Endothelial cell of umbilical vein (primary cell): ENCODE measurements around the gene ZSCAN25. TPM values are rescaled to one million over a fixed set of nuclear protein-coding genes. Genes with fewer than 3 reads are reported as not detected.

ENCODE experiments used
- BruUV-seq: library from RNA; stranded (reverse); fragments of 400-500 nt; replicated peaks from 2 replicates; lab custom pipeline; 2021; lab: Mats Ljungman, UMichigan
- CTCF ChIA-PET: fragments of 300-600, 350-600 bp; sonication (Branson Sonifier 250); formaldehyde crosslinking; loops from one replicate; lab custom pipeline; 2021; ENCODE audit warnings: antibody characterized with exemption, inconsistent platforms; lab: Charles Lee
- POLR2A ChIA-PET: fragments of 300-600, 350-600 bp; sonication (Branson Sonifier 250); formaldehyde crosslinking; loops from one replicate; lab custom pipeline; 2021; ENCODE audit warnings: antibody characterized with exemption, inconsistent platforms; lab: Charles Lee
- DNase-seq: peaks from one replicate; pipeline ENCODE4 v3.0.0-alpha.2; 2011; ENCODE audit warnings: low read depth, low spot score
- FAIRE-seq: peaks from 2 replicates; lab custom pipeline; 2011; peaks lifted over from hg19 to GRCh38; lab: Jason Lieb, UNC
- H2AFZ ChIP-seq: 2 replicates; pipeline ENCODE4 v1.6.0; 2012; ENCODE audit warnings: low read depth, low read length, control low read depth, inconsistent platforms
- H3K27ac ChIP-seq: 2 replicates; pipeline ENCODE4 v1.5.1; 2011; ENCODE audit warnings: low read depth, mild to moderate bottlenecking, control low read depth, low read length, moderate library complexity; ENCODE audit not compliant: insufficient read depth
- H3K27me3 ChIP-seq, 2 experiments: 2 replicates each; pipeline versions ENCODE4 v1.6.0 to v1.6.1; 2011; ENCODE audit warnings: low read length in 2 of 2, mixed read lengths in 1 of 2; ENCODE audit not compliant: control insufficient read depth in 2 of 2, insufficient read depth in 2 of 2
- H3K36me3 ChIP-seq, 2 experiments: 2 replicates in 1 of 2; 3 replicates in 1 of 2; pipeline ENCODE4 v1.5.1; 2011; ENCODE audit warnings: low read length in 2 of 2, mild to moderate bottlenecking in 1 of 2, moderate library complexity in 1 of 2; ENCODE audit not compliant: control insufficient read depth in 2 of 2, insufficient read depth in 2 of 2; ENCODE audit errors: extremely low read depth in 1 of 2
- H3K4me1 ChIP-seq: 3 replicates; pipeline ENCODE4 v1.5.1; 2011; ENCODE audit warnings: mild to moderate bottlenecking, low read length; ENCODE audit not compliant: control insufficient read depth, insufficient read depth; ENCODE audit errors: extremely low read depth
- H3K4me2 ChIP-seq: 2 replicates; pipeline ENCODE4 v1.6.1; 2011; ENCODE audit warnings: low read length, control low read depth, mixed read lengths; ENCODE audit not compliant: insufficient read depth
- H3K4me3 ChIP-seq, 3 experiments: fragments of 200-600 bp in 1 of 3; sonication (generic), shearing (Covaris generic) in 1 of 3; replicated peaks in 1 of 3; 2 replicates each; pipeline ENCODE4 v1.5.1; 2011 to 2016; ENCODE audit warnings: control low read depth in 3 of 3, low read length in 3 of 3, mild to moderate bottlenecking in 2 of 3, inconsistent platforms in 1 of 3, low read depth in 1 of 3, moderate library complexity in 1 of 3; ENCODE audit not compliant: insufficient read depth in 1 of 3
- H3K79me2 ChIP-seq: 2 replicates; pipeline ENCODE4 v1.6.0; 2012; ENCODE audit warnings: low read length, inconsistent platforms; ENCODE audit not compliant: control insufficient read depth, insufficient read depth
- H3K9ac ChIP-seq: replicated peaks from 2 replicates; pipeline ENCODE3; 2011; ENCODE audit warnings: low read length, control low read depth; ENCODE audit not compliant: insufficient read depth; ENCODE audit errors: extremely low read depth
- H3K9me1 ChIP-seq: replicated peaks from 3 replicates; pipeline ENCODE4 v1.6.0; 2011; ENCODE audit warnings: mild to moderate bottlenecking, low read length; ENCODE audit not compliant: control insufficient read depth, insufficient read depth; ENCODE audit errors: extremely low read depth
- H3K9me3 ChIP-seq: replicated peaks from 2 replicates; pipeline ENCODE4 v1.5.1; 2012; ENCODE audit warnings: low read length, inconsistent platforms; ENCODE audit not compliant: control insufficient read depth, insufficient read depth
- H4K20me1 ChIP-seq: replicated peaks from 2 replicates; pipeline ENCODE3; 2011; ENCODE audit warnings: mild to moderate bottlenecking, low read length; ENCODE audit not compliant: control insufficient read depth, insufficient read depth; ENCODE audit errors: extremely low read depth
- CTCF ChIP-seq, 2 donors: IDR thresholded peaks; 1 replicate in 1 of 2; 2 replicates in 1 of 2; pipeline ENCODE4 v1.5.1; 2011; ENCODE audit warnings: low read length in 2 of 2, mild to moderate bottlenecking in 2 of 2, moderate library complexity in 2 of 2, control low read depth in 1 of 2, inconsistent platforms in 1 of 2, low read depth in 1 of 2; ENCODE audit not compliant: insufficient read depth in 1 of 2; ENCODE audit errors: extremely low read depth in 1 of 2
- EZH2 ChIP-seq: IDR thresholded peaks from 2 replicates; pipeline ENCODE4 v1.6.1; 2012; ENCODE audit warnings: borderline replicate concordance, low read depth, mild to moderate bottlenecking, moderate library complexity, low read length, inconsistent platforms; ENCODE audit not compliant: severe bottlenecking
- FOS ChIP-seq: IDR thresholded peaks from 2 replicates; pipeline ENCODE4 v1.6.1; 2011; ENCODE audit warnings: mild to moderate bottlenecking, low read length, moderate library complexity, borderline replicate concordance; ENCODE audit not compliant: insufficient read depth
- GATA2 ChIP-seq: IDR thresholded peaks from 2 replicates; pipeline ENCODE4 v1.7.0; 2011; ENCODE audit warnings: low read depth, mild to moderate bottlenecking, moderate library complexity, mixed read lengths, low read length; ENCODE audit not compliant: insufficient read length, insufficient read depth
- JUN ChIP-seq: IDR thresholded peaks from 2 replicates; pipeline ENCODE4 v1.6.1; 2011; ENCODE audit warnings: borderline replicate concordance, low read depth; ENCODE audit not compliant: insufficient read length, insufficient read depth
- MAX ChIP-seq: IDR thresholded peaks from 2 replicates; pipeline ENCODE4 v1.6.1; 2011; ENCODE audit not compliant: insufficient read depth, insufficient read length
- MYC ChIP-seq: IDR thresholded peaks from one replicate; pipeline ENCODE4 v1.6.1; 2011; ENCODE audit warnings: mild to moderate bottlenecking, low read depth, low read length
- POLR2A ChIP-seq: IDR thresholded peaks from 2 replicates; pipeline ENCODE4 v1.6.1; 2012; ENCODE audit warnings: low read depth, mild to moderate bottlenecking, control low read depth, low read length
- POLR2AphosphoS5 ChIP-seq: IDR thresholded peaks from 2 replicates; pipeline ENCODE4 v1.6.1; 2012; ENCODE audit warnings: low read depth, mild to moderate bottlenecking, control low read depth, low read length, moderate library complexity; ENCODE audit not compliant: insufficient read depth
- dilution Hi-C: fragments of 300-500 bp; cut with MboI; formaldehyde crosslinking; loops from one replicate; pipeline ENCODE4 v1.15.0; 2019; ENCODE audit warnings: low sequenced_read_pairs; ENCODE audit not compliant: extremely low pct_ligation_motif_present
- intact Hi-C: fragments of 100-400 bp; cut with micrococcal nuclease; formaldehyde crosslinking; loops from one replicate; pipeline ENCODE4 v1.10.0; 2022
- polyA plus RNA-seq, 4 experiments: library from polyadenylated mRNA; depleted of rRNA in 3 of 4; stranded (reverse) in 3 of 4; unstranded in 1 of 4; fragments of >200 nt; gene quantifications; 2 replicates each; pipeline versions ENCODE4 v1.2.1 to v1.2.3, GENCODE V29; 2011 to 2012; ENCODE audit warnings: missing spikeins in 1 of 4
- total RNA-seq: library from RNA; stranded (reverse); gene quantifications from 2 replicates; pipeline ENCODE4 v1.2.3, GENCODE V29; 2021

ZSCAN25 gene
- total and polyA plus RNA-seq, 2 donors (not counting 3 experiments of a cell fraction or from before 2014, with no cell fraction given) = 8.9 to 13.8 TPM

- POLR2A ChIA-PET = no interaction called here
Measured at GRCh38 chr7:99644431-99644830, 27.7 kb downstream of the ZSCAN25 start.

GRCh38 chr7:99645590-99645989 lies 28.8 kb downstream of the ZSCAN25 start:
- POLR2A ChIA-PET = no interaction called here
- FAIRE-seq = no peak
- Histone ChIP-seq H3K36me3 (no peaks in the 10 kb centered on the region), H3K9me3 (no peaks in the 10 kb centered on the region), H3K27me3 (no peaks in the 10 kb centered on the region), H2AFZ (no peak overlapping the region), H3K27ac (no peak overlapping the region), H3K79me2 (no peaks in the 10 kb centered on the region), H3K4me1 (no peaks in the 10 kb centered on the region), H3K4me2 (no peak overlapping the region), H4K20me1 (no peaks in the 10 kb centered on the region), H3K9ac (no peak overlapping the region), H3K4me3 (no peak overlapping the region), H3K9me1 (no peaks in the 10 kb centered on the region)
- CTCF ChIA-PET = no interaction called here
- intact Hi-C loops (no loop called here), dilution Hi-C loops (no loop called here)
- DNase-seq = no peak
- TF ChIP-seq POLR2AphosphoS5 = no peak
- TF ChIP-seq EZH2 = no peak
- TF ChIP-seq GATA2 = no peak
- TF ChIP-seq MYC = no peak
- TF ChIP-seq MAX = no peak
- TF ChIP-seq POLR2A = no peak
- no peak for TF ChIP-seq JUN
- no peak for TF ChIP-seq CTCF (IDR thresholded peaks at IDR 0.05; ENCODE audit: extremely low read depth in 1 of 2, insufficient read depth in 1 of 2, low read depth in 1 of 2, low read length in 2 of 2)
- no peak for TF ChIP-seq FOS
- no TSS peak for BruUV-seq

More at GRCh38 chr7:99644431-99644830, 27.7 kb downstream of the ZSCAN25 start:
- CTCF ChIA-PET = no interaction called here
- no peaks in the 10 kb centered on the region for H4K20me1 ChIP-seq
- H3K9me1 ChIP-seq = no peaks in the 10 kb centered on the region
- dilution Hi-C loops (no loop called here), intact Hi-C loops (no loop called here)
- TF ChIP-seq GATA2 (no peak), CTCF (IDR thresholded peaks at IDR 0.05; ENCODE audit: extremely low read depth in 1 of 2, insufficient read depth in 1 of 2, low read depth in 1 of 2, low read length in 2 of 2) (no peak)
- H2AFZ ChIP-seq = no peak overlapping the region
- no peak overlapping the region for H3K27ac ChIP-seq
- no peaks in the 10 kb centered on the region for H3K4me1 ChIP-seq
- DNase-seq = no peak
- H3K27me3 ChIP-seq = no peaks in the 10 kb centered on the region
- H3K36me3 ChIP-seq = no peaks in the 10 kb centered on the region
- H3K4me2 ChIP-seq = no peak overlapping the region
- no peak overlapping the region for H3K9ac ChIP-seq
- no peak overlapping the region for H3K4me3 ChIP-seq
- no TSS peak for BruUV-seq
- no peaks in the 10 kb centered on the region for H3K79me2 ChIP-seq
- H3K9me3 ChIP-seq = no peaks in the 10 kb centered on the region
- FAIRE-seq = no peak
